ENCODE measurements around the gene OSBPL10. TPM values are rescaled to one million over a fixed set of nuclear protein-coding genes. Genes with fewer than 3 reads are reported as not detected.
"Not testable (repeated sequence)": the region's sequence is repeated elsewhere in the genome, so short reads cannot be mapped to it uniquely, and the experiment has no call there.

The OSBPL10 gene
- total RNA-seq, 1 experiment from 2014 or later, result 48.0 TPM

DNA sequence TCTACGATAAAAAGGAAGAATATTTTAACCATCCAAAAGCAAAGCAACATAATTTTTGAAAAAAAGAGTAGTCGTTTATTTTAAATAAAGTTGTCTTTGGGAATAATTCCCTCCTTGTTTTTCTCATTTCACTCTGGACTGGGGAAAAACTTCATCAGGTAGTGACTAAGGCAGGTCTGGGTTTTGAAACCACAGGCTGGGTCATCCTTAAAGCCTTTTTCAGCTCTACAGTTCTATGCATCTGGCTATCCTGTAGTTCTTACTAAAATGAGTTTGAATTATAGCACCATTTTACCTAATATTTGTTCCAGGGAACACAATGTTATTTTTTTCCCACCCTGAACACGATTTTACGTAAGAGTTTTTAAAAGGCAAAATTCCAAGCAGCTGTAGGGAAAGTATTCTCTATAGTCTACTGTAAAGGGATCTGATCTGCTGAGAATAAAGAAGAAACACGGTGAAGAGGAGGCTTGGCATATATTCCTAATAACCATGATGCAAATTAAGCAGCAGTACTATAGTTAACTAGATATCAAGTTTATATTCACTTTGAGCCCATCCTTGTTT is 107.7 kb downstream of the OSBPL10 start:
- ChIA-PET POLR2A (ENCODE audit: unreplicated experiment) (no interaction called here), CTCF (interaction anchor here (0.8 kb wide), 1 partner anchor 162 kb away, joined by 3 read pairs; no protein-coding TSS in a partner anchor)
- ATAC-seq, result no peak
- no peak for DNase-seq
- no peak for TF ChIP-seq CTCF (conservative IDR thresholded peaks at IDR 0.05; ENCODE audit: low read depth, low read length)
- BruUV-seq (replicated peaks), result no TSS peak
- no peaks in the 10 kb centered on the region for H3K27me3 ChIP-seq (ENCODE audit: low read length)
- no peak overlapping the region for H2AFZ ChIP-seq (ENCODE audit: low read length)
- H3K4me2 ChIP-seq (ENCODE audit: low read length), result no peak overlapping the region
- no peak overlapping the region for H3K4me3 ChIP-seq (ENCODE audit: low read length)
- H4K20me1 ChIP-seq (ENCODE audit: low read length), result no peaks in the 10 kb centered on the region
- H3K9ac ChIP-seq (ENCODE audit: low read length), result no peak overlapping the region
- H3K4me1 ChIP-seq (ENCODE audit: insufficient read depth, low read length), result peaks cover 17% of the 10 kb centered on the region
- H3K9me2 ChIP-seq (replicated peaks; ENCODE audit: low read length), result no peaks in the 10 kb centered on the region
- 0 out of 2 replicates have a peak, but pooled peaks cover 2% of the 10 kb centered on the region for H3K36me3 ChIP-seq (ENCODE audit: low read depth, low read length)
- no peaks in the 10 kb centered on the region for H3K79me2 ChIP-seq (ENCODE audit: low read length)
- H3F3A ChIP-seq (ENCODE audit: low read length, unreplicated experiment), result no peaks in the 10 kb centered on the region
- H3K9me3 ChIP-seq (ENCODE audit: low read length), result no peaks in the 10 kb centered on the region
- no peak overlapping the region for H3K27ac ChIP-seq (ENCODE audit: low read length)
- intact Hi-C loops (cut with micrococcal nuclease), result loop anchor here (10.0 kb wide), 1 partner anchor 271 kb away; no protein-coding TSS in a partner anchor

DNA sequence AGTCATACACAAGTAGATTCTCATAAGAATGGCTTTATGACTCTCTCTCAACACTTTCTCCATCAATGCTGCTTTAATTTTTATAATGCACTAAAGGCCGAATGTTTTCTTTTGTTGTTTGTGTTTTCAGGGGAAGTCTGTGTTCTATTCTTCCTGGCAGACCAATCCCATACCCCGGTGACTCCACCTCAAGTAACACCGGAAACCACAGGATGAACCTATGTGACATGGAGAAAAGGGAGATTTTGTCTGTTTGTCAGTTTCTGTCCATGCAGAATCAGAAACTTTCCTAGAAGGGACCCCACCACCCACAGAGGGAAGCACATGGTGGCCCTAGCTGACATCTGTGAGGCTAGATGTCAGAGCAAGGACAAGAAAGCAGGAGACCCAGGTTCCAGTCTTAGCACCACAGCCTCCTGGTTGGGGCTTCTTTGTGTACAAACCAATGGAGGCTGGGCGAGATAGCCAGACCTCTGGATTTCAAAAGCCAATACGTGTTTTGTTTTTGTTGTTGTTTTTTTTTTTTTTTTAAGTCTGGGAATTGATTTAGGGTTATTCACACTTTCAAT is 109.0 kb downstream of the OSBPL10 start:
- Histone ChIP-seq H3K36me3 (ENCODE audit: low read depth, low read length) (no peaks in the 10 kb centered on the region), H3F3A (ENCODE audit: low read length, unreplicated experiment) (no peaks in the 10 kb centered on the region), H3K4me3 (ENCODE audit: low read length) (no peak overlapping the region), H3K9me2 (replicated peaks; ENCODE audit: low read length) (no peaks in the 10 kb centered on the region), H3K27me3 (ENCODE audit: low read length) (no peaks in the 10 kb centered on the region), H3K27ac (ENCODE audit: low read length) (no peak overlapping the region), H3K9me3 (ENCODE audit: low read length) (no peaks in the 10 kb centered on the region), H4K20me1 (ENCODE audit: low read length) (no peaks in the 10 kb centered on the region), H3K9ac (ENCODE audit: low read length) (no peak overlapping the region), H3K4me1 (ENCODE audit: insufficient read depth, low read length) (peaks cover 16% of the 10 kb centered on the region), H3K4me2 (ENCODE audit: low read length) (no peak overlapping the region), H3K79me2 (ENCODE audit: low read length) (no peaks in the 10 kb centered on the region), H2AFZ (ENCODE audit: low read length) (no peak overlapping the region)
- POLR2A ChIA-PET (ENCODE audit: unreplicated experiment), result no interaction called here
- TF ChIP-seq EZH2phosphoT487 (IDR thresholded peaks at IDR 0.05; ENCODE audit: borderline replicate concordance, low read length) (no peak), CTCF (conservative IDR thresholded peaks at IDR 0.05; ENCODE audit: low read depth, low read length) (no peak), EZH2 (IDR thresholded peaks at IDR 0.05; ENCODE audit: low read length, unreplicated experiment) (no peak)
- intact Hi-C loops (cut with micrococcal nuclease), result loop anchor here (10.0 kb wide), 1 partner anchor 273 kb away; no protein-coding TSS in a partner anchor
- DNase-seq (no peak), ATAC-seq (no peak)
- BruUV-seq (replicated peaks), result no TSS peak
- CTCF ChIA-PET, result no interaction called here

- H3F3A ChIP-seq (ENCODE audit: low read length, unreplicated experiment); H4K20me1 ChIP-seq (ENCODE audit: low read length); BruUV-seq (replicated peaks); H3K4me1 ChIP-seq (ENCODE audit: insufficient read depth, low read length); H3K9me2 ChIP-seq (replicated peaks; ENCODE audit: low read length); H3K9me3 ChIP-seq (ENCODE audit: low read length); ATAC-seq; H2AFZ ChIP-seq (ENCODE audit: low read length); H3K4me3 ChIP-seq (ENCODE audit: low read length); CTCF ChIA-PET; DNase-seq; H3K36me3 ChIP-seq (ENCODE audit: low read depth, low read length); POLR2A ChIA-PET (ENCODE audit: unreplicated experiment); H3K27ac ChIP-seq (ENCODE audit: low read length); H3K4me2 ChIP-seq (ENCODE audit: low read length); H3K9ac ChIP-seq (ENCODE audit: low read length); H3K79me2 ChIP-seq (ENCODE audit: low read length); H3K27me3 ChIP-seq (ENCODE audit: low read length): not testable (repeated sequence)
- intact Hi-C loops (cut with micrococcal nuclease), result loop anchor here (10.0 kb wide), 1 partner anchor 275 kb away; no protein-coding TSS in a partner anchor
Measured at GRCh38 chr3:31870111-31870510, 111.0 kb downstream of the OSBPL10 start.

Measured in PC-3 (cell line).